CD4-positive, alpha-beta T cell treated with Interleukin-17A for 4 hours (primary cell): ENCODE measurements around the gene TAGLN2.
"Not testable (repeated sequence)": the region's sequence is repeated elsewhere in the genome, so short reads cannot be mapped to it uniquely, and the experiment has no call there.

ENCODE experiments used
- DNase-seq: peaks from one replicate; pipeline ENCODE4 v3.0.0-alpha.2; 2020; ENCODE audit warnings: mixed read lengths

The TAGLN2 gene

GRCh38 chr1:159920651-159921050 is 4.7 kb downstream of the TAGLN2 start:
- DNase-seq, result no peak

- DNase-seq, result no peak
These were observed 5.1 kb downstream of the TAGLN2 start for GRCh38 chr1:159920202-159920601.

GRCh38 chr1:159919236-159919865 is 6.0 kb downstream of the TAGLN2 start:
- DNase-seq, result no peak

- no peak for DNase-seq
These were observed 6.7 kb downstream of the TAGLN2 start for GRCh38 chr1:159918352-159919200.

- DNase-seq, result no peak
These were observed 7.6 kb downstream of the TAGLN2 start for GRCh38 chr1:159917533-159918351.

GRCh38 chr1:159916242-159917051 is 8.9 kb downstream of the TAGLN2 start:
- DNase-seq, result no peak

- DNase-seq, result no peak
These were observed 9.6 kb downstream of the TAGLN2 start for GRCh38 chr1:159915571-159916241.

- DNase-seq, result no peak
These were observed 10.9 kb downstream of the TAGLN2 start for GRCh38 chr1:159914252-159915018.

- DNase-seq, result no peak
These were observed 11.7 kb downstream of the TAGLN2 start for GRCh38 chr1:159913451-159914192.

GRCh38 chr1:159911326-159912070 is 13.8 kb downstream of the TAGLN2 start:
- DNase-seq, result peak; percentile 12

GRCh38 chr1:159908031-159908940 is 17.0 kb downstream of the TAGLN2 start:
- no peak for DNase-seq

- DNase-seq, result no peak
These were observed 18.3 kb downstream of the TAGLN2 start for GRCh38 chr1:159906960-159907359.

GRCh38 chr1:159904036-159904435 is 21.3 kb downstream of the TAGLN2 start:
- not testable (repeated sequence) for DNase-seq

- DNase-seq, result no peak
These were observed 22.8 kb downstream of the TAGLN2 start for GRCh38 chr1:159902541-159902940.

GRCh38 chr1:159900755-159901360 is 24.4 kb downstream of the TAGLN2 start:
- DNase-seq, result no peak

- peak; percentile 23 for DNase-seq
These were observed 25.1 kb downstream of the TAGLN2 start, which contains the start of gene CFAP45 for GRCh38 chr1:159900086-159900680. CFAP45 (minus strand) TSS chr1:159900165; CDS start chr1:159900098, 67 bp downstream.

GRCh38 chr1:159899634-159900033 is 25.7 kb downstream of the TAGLN2 start:
- not testable (repeated sequence) for DNase-seq
